C4-2B (cell line): Measurements from ENCODE around the gene MLXIP.

Source experiments
- H3K27ac ChIP-seq: fragments of 450-650 bp; 2 replicates; pipeline ENCODE4 v1.5.1; 2017
- ZFX ChIP-seq: fragments of 450-650 bp; IDR thresholded peaks from 2 replicates; pipeline ENCODE4 v1.6.1; 2017
- TF ChIP-seq, protein P1 (sequence below): fragments of 450-650 bp; conservative IDR thresholded peaks from 2 replicates; pipeline ENCODE4 v1.5.1; 2017; ENCODE audit warnings: mild to moderate bottlenecking

Gene MLXIP

DNA sequence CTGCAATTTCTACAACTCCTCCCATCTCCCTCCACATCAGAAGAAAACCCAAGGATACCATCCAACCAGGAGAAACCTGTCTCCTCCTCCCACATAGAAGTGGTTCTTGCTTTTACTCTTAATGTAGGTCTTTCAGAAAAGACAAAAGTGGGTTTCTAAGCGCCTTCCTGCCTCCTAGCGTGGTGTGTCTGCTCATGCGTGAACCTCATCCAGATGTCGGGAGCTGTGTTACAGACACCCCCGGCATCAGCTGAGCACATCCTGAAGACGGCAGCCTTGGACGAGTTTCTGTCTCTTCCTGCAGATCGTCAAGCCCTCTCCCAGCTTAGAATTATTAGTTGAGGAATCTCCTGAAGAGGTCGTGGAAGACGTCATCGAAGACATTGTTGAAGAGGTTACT is 113.9 kb downstream of the MLXIP start:
- no peak overlapping the region for H3K27ac ChIP-seq
- TF ChIP-seq ZFX = no peak
- TF ChIP-seq, protein P1, sequence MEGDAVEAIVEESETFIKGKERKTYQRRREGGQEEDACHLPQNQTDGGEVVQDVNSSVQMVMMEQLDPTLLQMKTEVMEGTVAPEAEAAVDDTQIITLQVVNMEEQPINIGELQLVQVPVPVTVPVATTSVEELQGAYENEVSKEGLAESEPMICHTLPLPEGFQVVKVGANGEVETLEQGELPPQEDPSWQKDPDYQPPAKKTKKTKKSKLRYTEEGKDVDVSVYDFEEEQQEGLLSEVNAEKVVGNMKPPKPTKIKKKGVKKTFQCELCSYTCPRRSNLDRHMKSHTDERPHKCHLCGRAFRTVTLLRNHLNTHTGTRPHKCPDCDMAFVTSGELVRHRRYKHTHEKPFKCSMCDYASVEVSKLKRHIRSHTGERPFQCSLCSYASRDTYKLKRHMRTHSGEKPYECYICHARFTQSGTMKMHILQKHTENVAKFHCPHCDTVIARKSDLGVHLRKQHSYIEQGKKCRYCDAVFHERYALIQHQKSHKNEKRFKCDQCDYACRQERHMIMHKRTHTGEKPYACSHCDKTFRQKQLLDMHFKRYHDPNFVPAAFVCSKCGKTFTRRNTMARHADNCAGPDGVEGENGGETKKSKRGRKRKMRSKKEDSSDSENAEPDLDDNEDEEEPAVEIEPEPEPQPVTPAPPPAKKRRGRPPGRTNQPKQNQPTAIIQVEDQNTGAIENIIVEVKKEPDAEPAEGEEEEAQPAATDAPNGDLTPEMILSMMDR = no peak

DNA sequence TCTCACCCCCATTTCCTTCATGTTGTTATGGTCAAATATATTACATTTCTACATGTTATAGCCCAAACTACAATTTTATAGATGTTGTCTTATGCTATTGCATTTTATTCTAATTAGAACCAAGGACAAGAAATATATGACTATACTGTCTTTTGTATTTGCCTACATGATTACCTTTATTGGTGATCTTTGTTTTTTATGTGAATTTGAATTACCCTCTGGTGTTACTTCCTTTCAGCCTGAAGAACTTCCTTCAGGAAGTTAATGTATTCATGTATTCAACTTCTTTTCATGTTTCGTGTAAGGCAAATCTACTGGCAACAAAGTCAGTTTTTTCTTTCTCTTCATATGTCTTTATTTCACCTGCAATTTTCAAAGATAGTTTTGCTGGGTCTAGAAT is 116.2 kb downstream of the MLXIP start:
- TF ChIP-seq ZFX = no peak
- TF ChIP-seq, protein P1 = no peak
- H3K27ac ChIP-seq = no peak overlapping the region

DNA sequence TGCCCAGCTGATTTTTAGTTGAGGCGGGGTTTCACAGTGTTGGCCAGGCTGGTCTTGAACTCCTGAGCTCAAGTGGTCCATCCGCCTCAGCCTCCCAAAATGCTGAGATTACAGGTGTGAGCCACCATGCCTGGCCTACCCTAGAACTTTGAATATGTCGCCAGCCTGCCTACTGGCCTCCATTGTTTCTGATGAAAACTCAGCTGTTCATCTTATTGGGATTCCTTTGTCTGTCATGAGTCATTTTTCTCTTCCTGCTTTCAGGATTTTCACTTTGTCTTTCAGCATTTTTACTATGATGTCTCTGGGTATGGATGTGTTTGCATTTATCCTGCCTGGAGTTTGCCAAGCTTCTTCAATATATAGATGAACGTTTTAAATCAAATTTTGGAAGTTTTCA is 116.8 kb downstream of the MLXIP start:
- no peak overlapping the region for H3K27ac ChIP-seq
- TF ChIP-seq ZFX = no peak
- TF ChIP-seq, protein P1 = no peak
